Thoracic aorta endothelial cell (primary cell): ENCODE results near the gene PTPRM. TPM values are rescaled to one million over a fixed set of nuclear protein-coding genes. Genes with fewer than 3 reads are reported as not detected.

Experiments
- small RNA-seq: library from RNA; depleted of rRNA; stranded (forward); fragments of <200 nt; gene quantifications from one replicate; pipeline ENCODE3, GENCODE V24; 2012
- total RNA-seq: library from RNA; depleted of rRNA; stranded (reverse); fragments of >200 nt; gene quantifications from 2 replicates; pipeline ENCODE4 v1.2.3, GENCODE V29; 2012

The PTPRM gene
- 91.8 and 98.0 TPM in 2 replicates for total RNA-seq

GRCh38 chr18:7566567-7567473, at the start of gene PTPRM:
Gene PTPRM (plus strand): TSS chr18:7567316. CDS start chr18:7567819, 503 bp downstream.

Small RNA genes lying within 50 kb of the gene (small RNA-seq; reads per million reads assigned to genes)
- not detected for gene AP001094.1
- gene RF00012: not detected
